IMR-90 (cell line): Measurements from ENCODE around the gene SLC25A19.

Experiments
- POLR2A ChIP-seq: IDR thresholded peaks from 2 replicates; pipeline ENCODE4 v1.6.1; 2012; ENCODE audit warnings: mild to moderate bottlenecking, low read depth, low read length
- TF ChIP-seq, protein P1 (sequence below): conservative IDR thresholded peaks from 2 replicates; pipeline ENCODE4 v1.5.1; 2012; ENCODE audit warnings: mild to moderate bottlenecking, low read depth, low read length, improper control_type of control experiment

DNA sequence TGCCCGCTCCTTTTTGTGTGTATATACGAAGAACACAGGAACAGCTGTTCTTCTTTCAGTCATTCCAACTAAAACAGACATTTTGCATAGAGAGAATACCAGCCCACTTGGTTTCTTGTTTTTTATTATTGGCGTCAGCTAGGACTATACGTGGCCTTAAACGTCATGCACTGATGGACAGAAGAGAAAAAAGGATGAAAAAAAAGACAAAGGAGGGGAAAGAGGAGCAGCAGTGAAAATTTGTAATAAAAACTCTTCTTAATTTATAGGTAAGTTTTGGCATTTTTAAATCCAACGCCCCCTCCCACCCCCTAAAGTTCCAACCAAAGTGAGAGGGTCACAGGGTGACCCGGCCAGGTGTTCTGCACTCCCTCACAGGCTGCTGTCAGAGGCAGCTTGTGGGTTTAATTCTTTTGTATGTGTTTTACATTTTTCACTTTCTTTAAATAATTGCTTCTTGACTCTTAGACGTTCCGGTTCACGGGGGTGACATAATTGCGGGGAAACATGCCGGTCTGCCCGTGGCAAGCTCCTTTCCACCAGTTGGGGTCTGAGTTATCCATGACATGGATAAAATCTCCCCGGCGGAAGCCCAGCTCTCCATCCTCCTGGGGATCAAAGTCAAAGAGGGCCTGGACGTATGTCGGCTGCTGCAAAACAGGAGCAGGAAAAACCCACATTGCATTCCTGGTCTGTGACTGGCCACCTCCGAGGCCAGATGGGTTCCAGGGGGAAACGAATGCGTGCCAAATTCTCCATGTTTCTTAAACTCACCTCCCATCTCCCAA is 30.9 kb upstream of the SLC25A19 start:
- TF ChIP-seq, protein P1, sequence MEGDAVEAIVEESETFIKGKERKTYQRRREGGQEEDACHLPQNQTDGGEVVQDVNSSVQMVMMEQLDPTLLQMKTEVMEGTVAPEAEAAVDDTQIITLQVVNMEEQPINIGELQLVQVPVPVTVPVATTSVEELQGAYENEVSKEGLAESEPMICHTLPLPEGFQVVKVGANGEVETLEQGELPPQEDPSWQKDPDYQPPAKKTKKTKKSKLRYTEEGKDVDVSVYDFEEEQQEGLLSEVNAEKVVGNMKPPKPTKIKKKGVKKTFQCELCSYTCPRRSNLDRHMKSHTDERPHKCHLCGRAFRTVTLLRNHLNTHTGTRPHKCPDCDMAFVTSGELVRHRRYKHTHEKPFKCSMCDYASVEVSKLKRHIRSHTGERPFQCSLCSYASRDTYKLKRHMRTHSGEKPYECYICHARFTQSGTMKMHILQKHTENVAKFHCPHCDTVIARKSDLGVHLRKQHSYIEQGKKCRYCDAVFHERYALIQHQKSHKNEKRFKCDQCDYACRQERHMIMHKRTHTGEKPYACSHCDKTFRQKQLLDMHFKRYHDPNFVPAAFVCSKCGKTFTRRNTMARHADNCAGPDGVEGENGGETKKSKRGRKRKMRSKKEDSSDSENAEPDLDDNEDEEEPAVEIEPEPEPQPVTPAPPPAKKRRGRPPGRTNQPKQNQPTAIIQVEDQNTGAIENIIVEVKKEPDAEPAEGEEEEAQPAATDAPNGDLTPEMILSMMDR, result no peak
- no peak for TF ChIP-seq POLR2A
